ENCODE data around the gene AP1S2.

- TF ChIP-seq CTCF (conservative IDR thresholded peaks at IDR 0.05; ENCODE audit: low read length) (no peak), EZH2phosphoT487 (IDR thresholded peaks at IDR 0.05; ENCODE audit: borderline replicate concordance, low read depth, low read length) (no peak)
These were observed 31.7 kb downstream of the AP1S2 start for GRCh38 chrX:15822922-15823321.
